Lung (tissue), 12 donors: ENCODE data around the gene CWC27. TPM values are rescaled to one million over a fixed set of nuclear protein-coding genes. Genes with fewer than 3 reads are reported as not detected.

Experiments used
- ATAC-seq: fragments of 200-7000 bp; cut with Tn5 transposase; one replicate; pipeline ENCODE4 v1.9.1; 2020; ENCODE audit warnings: moderate number of reproducible peaks; ENCODE audit not compliant: insufficient read depth, low FRiP score
- DNase-seq, 3 donors: peaks; one replicate each; pipeline ENCODE4 v3.0.0-alpha.2; 2013 to 2017
- H3K27ac ChIP-seq, 2 donors: one replicate each; pipeline ENCODE4 v1.5.1; 2013; ENCODE audit warnings: mild to moderate bottlenecking in 2 of 2, moderate library complexity in 2 of 2, control low read depth in 1 of 2, inconsistent platforms in 1 of 2, low read depth in 1 of 2, low read length in 1 of 2
- H3K27me3 ChIP-seq, 3 donors: one replicate each; pipeline ENCODE4 v1.5.1; 2013; ENCODE audit warnings: low read length in 2 of 3; ENCODE audit not compliant: control insufficient read depth in 3 of 3, insufficient read depth in 3 of 3
- H3K36me3 ChIP-seq, 4 donors: one replicate each; pipeline ENCODE4 v1.5.1; 2013; ENCODE audit warnings: low read length in 4 of 4, mild to moderate bottlenecking in 1 of 4, moderate library complexity in 1 of 4; ENCODE audit not compliant: control insufficient read depth in 4 of 4, insufficient read depth in 4 of 4
- H3K4me1 ChIP-seq, 5 donors: one replicate each; pipeline ENCODE4 v1.5.1; 2013; ENCODE audit warnings: low read length in 5 of 5, mild to moderate bottlenecking in 2 of 5, moderate library complexity in 1 of 5; ENCODE audit not compliant: control insufficient read depth in 5 of 5, insufficient read depth in 5 of 5
- H3K4me3 ChIP-seq: one replicate; pipeline ENCODE4 v1.5.1; 2013; ENCODE audit warnings: mild to moderate bottlenecking, control low read depth, moderate library complexity
- H3K9ac ChIP-seq, 2 donors: one replicate each; pipeline ENCODE4 v1.5.1; 2013; ENCODE audit warnings: low read length in 2 of 2, control low read depth in 1 of 2; ENCODE audit not compliant: insufficient read depth in 1 of 2
- H3K9me3 ChIP-seq, 4 donors: one replicate each; pipeline ENCODE4 v1.5.1; 2013; ENCODE audit warnings: low read length in 3 of 4, mild to moderate bottlenecking in 1 of 4, moderate library complexity in 1 of 4; ENCODE audit not compliant: control insufficient read depth in 4 of 4, insufficient read depth in 3 of 4
- WGBS, 2 donors: extraction: QIAGEN DNeasy Blood & Tissue Kit; methylation state at CpG; one replicate each; pipeline ENCODE4 v1.1.7; 2013; 5-methylcytosine and 5-hydroxymethylcytosine counted together
- polyA plus RNA-seq, 2 donors: library from polyadenylated mRNA; stranded (reverse); fragments of 200-250 nt; gene quantifications; one replicate each; pipeline ENCODE4 v1.2.1, GENCODE V29; 2013
- total RNA-seq, 2 donors: library from RNA; depleted of rRNA in 1 of 2; stranded (reverse); fragments of >200 nt in 1 of 2; gene quantifications; one replicate each; pipeline ENCODE4 v1.2.1, GENCODE V29; 2014 to 2021
- TF ChIP-seq, protein P1 (sequence below): IDR thresholded peaks from 2 replicates; pipeline ENCODE4 v1.5.1; 2012; ENCODE audit warnings: mild to moderate bottlenecking; ENCODE audit errors: control extremely low read depth, extremely low read depth
- donor health status: control.
- donor health status: control.
- donor health status: Bipolar disorder and iron deficiency.
- donor health status: healthy.
- donor health status: DM: yes; HTN: yes; CAD: no.

CWC27 gene
- total and polyA plus RNA-seq, 4 donors = 12.0 to 21.2 (median 16.7) TPM

DNA sequence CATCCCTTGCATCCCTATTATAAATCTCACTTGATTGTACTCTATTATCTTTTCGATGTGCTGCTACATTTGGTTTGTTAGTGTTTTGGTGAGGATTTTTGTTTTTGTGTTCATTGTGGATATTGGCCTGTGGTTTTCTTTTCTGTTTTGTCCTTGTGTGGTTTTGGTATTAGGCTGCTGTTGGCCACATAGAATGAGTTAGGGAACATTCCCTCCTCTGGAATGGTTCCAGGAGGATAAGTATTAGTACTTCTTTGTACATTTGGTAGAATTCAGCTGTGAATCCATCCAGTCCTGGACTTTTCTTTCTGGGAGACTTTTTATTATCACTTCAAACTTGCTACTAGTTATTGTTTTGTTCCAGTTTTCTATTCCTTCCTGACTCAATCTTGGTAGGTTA lies 287.2 kb downstream of the CWC27 start:
- ATAC-seq = no peak
- WGBS, 2 donors = 98 to 100% methylated on average over 1 of the region's 1 CpG
- H3K4me1 ChIP-seq = no peaks in the 10 kb centered on the region
- no peak overlapping the region for H3K4me3 ChIP-seq
- H3K27ac ChIP-seq = no peak overlapping the region
- no peak for DNase-seq
- no peaks in the 10 kb centered on the region for H3K27me3 ChIP-seq
- no peaks in the 10 kb centered on the region for H3K36me3 ChIP-seq
- TF ChIP-seq, protein P1, sequence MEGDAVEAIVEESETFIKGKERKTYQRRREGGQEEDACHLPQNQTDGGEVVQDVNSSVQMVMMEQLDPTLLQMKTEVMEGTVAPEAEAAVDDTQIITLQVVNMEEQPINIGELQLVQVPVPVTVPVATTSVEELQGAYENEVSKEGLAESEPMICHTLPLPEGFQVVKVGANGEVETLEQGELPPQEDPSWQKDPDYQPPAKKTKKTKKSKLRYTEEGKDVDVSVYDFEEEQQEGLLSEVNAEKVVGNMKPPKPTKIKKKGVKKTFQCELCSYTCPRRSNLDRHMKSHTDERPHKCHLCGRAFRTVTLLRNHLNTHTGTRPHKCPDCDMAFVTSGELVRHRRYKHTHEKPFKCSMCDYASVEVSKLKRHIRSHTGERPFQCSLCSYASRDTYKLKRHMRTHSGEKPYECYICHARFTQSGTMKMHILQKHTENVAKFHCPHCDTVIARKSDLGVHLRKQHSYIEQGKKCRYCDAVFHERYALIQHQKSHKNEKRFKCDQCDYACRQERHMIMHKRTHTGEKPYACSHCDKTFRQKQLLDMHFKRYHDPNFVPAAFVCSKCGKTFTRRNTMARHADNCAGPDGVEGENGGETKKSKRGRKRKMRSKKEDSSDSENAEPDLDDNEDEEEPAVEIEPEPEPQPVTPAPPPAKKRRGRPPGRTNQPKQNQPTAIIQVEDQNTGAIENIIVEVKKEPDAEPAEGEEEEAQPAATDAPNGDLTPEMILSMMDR = no peak
- no peak overlapping the region for H3K9ac ChIP-seq
- H3K9me3 ChIP-seq = no peaks in the 10 kb centered on the region

- DNase-seq (no peak), ATAC-seq (no peak)
- Histone ChIP-seq H3K4me3 (no peak overlapping the region), H3K36me3 (no peaks in the 10 kb centered on the region), H3K27me3 (no peaks in the 10 kb centered on the region), H3K9ac (no peak overlapping the region), H3K4me1 (peaks cover 0 to 7% (median 0%) of the 10 kb centered on the region in 5 donors), H3K9me3 (no peaks in the 10 kb centered on the region), H3K27ac (no peak overlapping the region)
- WGBS, 2 donors = 89 to 95% methylated on average over 6 of the region's 6 CpGs
- TF ChIP-seq, protein P1 = no peak
Observed at GRCh38 chr5:65059681-65060598, 291.2 kb downstream of the CWC27 start.

DNA sequence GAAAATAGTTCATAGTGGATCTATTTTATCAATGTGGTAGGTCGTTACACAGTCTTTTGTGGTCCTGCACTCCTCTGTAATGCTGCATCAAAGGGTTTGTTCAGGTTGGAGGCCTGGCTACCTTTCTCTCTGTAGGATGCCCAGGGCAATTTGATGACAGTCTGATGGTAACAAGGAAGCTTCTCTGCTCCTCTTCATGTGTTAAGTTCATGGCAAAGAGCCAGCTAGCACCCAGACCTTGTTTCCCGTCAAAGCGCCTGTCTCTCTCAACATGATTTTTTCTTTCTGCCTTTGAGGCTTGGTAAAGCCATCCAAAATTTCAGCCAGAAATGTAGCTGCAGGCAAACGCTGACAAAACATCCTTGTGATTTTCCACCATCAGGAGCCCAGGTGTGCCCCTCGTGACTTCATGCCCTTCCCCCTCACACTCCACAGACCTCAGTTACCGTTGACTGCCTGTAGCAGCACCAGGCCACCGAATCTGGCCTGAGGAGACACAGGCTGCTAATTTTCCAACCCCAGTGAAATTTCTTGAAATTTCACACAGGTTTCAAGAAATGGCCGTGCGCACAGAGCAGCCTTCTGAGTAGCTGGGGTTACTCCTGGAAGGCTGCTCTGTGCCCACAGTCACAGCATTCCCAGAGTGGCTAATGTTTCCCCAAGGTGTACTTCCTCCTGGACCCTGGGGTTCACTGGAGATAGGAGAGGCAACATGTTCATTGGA lies 292.7 kb downstream of the CWC27 start:
- DNase-seq (no peak), ATAC-seq (no peak)
- no peaks in the 10 kb centered on the region for H3K27me3 ChIP-seq
- no peak overlapping the region for H3K27ac ChIP-seq
- no peaks in the 10 kb centered on the region for H3K36me3 ChIP-seq
- H3K4me1 ChIP-seq = peaks cover 0 to 9% (median 0%) of the 10 kb centered on the region in 5 donors
- TF ChIP-seq, protein P1 = no peak
- H3K9ac ChIP-seq = no peak overlapping the region
- H3K9me3 ChIP-seq = no peaks in the 10 kb centered on the region
- 86 to 87% methylated on average over 9 of the region's 9 CpGs for WGBS, 2 donors
- no peak overlapping the region for H3K4me3 ChIP-seq
